Ovary (tissue), 3 donors: Measurements from ENCODE around the gene TNNT3.

Experiments
- EP300 ChIP-seq: sonication (generic); formaldehyde crosslinking; IDR thresholded peaks from one replicate; pipeline ENCODE4 v1.6.1; 2017; ENCODE audit warnings: antibody characterized with exemption
- POLR2A ChIP-seq: fragments of 450-650 bp; IDR thresholded peaks from one replicate; pipeline ENCODE4 v1.6.1; 2017; ENCODE audit warnings: antibody characterized with exemption, mild to moderate bottlenecking, moderate library complexity
- TF ChIP-seq, protein P1 (sequence below), 3 donors: fragments of 450-650 bp in 2 of 3; fragments of 200-600 bp in 1 of 3; IDR thresholded peaks; one replicate each; pipeline versions ENCODE4 v1.5.1 to v1.8.0; 2016 to 2022; ENCODE audit warnings: antibody characterized with exemption in 3 of 3, mild to moderate bottlenecking in 1 of 3
- donor health status: DM: no; HTN: no; CAD: no.

GRCh38 chr11:1966531-1966930 is 47.0 kb downstream of the TNNT3 start:
- TF ChIP-seq, protein P1, sequence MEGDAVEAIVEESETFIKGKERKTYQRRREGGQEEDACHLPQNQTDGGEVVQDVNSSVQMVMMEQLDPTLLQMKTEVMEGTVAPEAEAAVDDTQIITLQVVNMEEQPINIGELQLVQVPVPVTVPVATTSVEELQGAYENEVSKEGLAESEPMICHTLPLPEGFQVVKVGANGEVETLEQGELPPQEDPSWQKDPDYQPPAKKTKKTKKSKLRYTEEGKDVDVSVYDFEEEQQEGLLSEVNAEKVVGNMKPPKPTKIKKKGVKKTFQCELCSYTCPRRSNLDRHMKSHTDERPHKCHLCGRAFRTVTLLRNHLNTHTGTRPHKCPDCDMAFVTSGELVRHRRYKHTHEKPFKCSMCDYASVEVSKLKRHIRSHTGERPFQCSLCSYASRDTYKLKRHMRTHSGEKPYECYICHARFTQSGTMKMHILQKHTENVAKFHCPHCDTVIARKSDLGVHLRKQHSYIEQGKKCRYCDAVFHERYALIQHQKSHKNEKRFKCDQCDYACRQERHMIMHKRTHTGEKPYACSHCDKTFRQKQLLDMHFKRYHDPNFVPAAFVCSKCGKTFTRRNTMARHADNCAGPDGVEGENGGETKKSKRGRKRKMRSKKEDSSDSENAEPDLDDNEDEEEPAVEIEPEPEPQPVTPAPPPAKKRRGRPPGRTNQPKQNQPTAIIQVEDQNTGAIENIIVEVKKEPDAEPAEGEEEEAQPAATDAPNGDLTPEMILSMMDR (IDR thresholded peaks at IDR 0.05): no peak
- no peak for TF ChIP-seq EP300
- no peak for TF ChIP-seq POLR2A
